Stimulated activated CD8-positive, alpha-beta memory T cell treated with anti-CD3 and anti-CD28 coated beads, Interleukin-12 subunit alpha, Interleukin-12 subunit beta, amount 100 ng/mL, for 4 hours (primary cell): ENCODE measurements around the gene GATAD1.
"Not testable (repeated sequence)": the region's sequence is repeated elsewhere in the genome, so short reads cannot be mapped to it uniquely, and the experiment has no call there.

Experiments
- DNase-seq: peaks from one replicate; pipeline ENCODE4 v3.0.0-alpha.2; 2020; ENCODE audit warnings: low read depth

The GATAD1 gene

GRCh38 chr7:92447345-92448204 is at the start of gene GATAD1:
Gene GATAD1 (plus strand): TSS chr7:92447482. CDS start chr7:92447730, 248 bp downstream.
- peak; percentile 62 for DNase-seq

GRCh38 chr7:92397542-92397941 is 49.7 kb upstream of the GATAD1 start:
- DNase-seq: no peak

- no peak for DNase-seq
Observed at GRCh38 chr7:92400013-92400412, 47.3 kb upstream of the GATAD1 start.

GRCh38 chr7:92402920-92403759 is 44.1 kb upstream of the GATAD1 start:
- DNase-seq: no peak

- no peak for DNase-seq
Observed at GRCh38 chr7:92403760-92404074, 43.6 kb upstream of the GATAD1 start.

- DNase-seq: peak; percentile 12
Observed at GRCh38 chr7:92404170-92404614, 43.1 kb upstream of the GATAD1 start.

GRCh38 chr7:92409357-92409756 is 37.9 kb upstream of the GATAD1 start:
- DNase-seq: no peak

- not testable (repeated sequence) for DNase-seq
Observed at GRCh38 chr7:92410162-92410561, 37.1 kb upstream of the GATAD1 start.

GRCh38 chr7:92412745-92413144 is 34.5 kb upstream of the GATAD1 start:
- DNase-seq: no peak

- DNase-seq: no peak
Observed at GRCh38 chr7:92413550-92413949, 33.7 kb upstream of the GATAD1 start.

GRCh38 chr7:92415225-92415624 is 32.1 kb upstream of the GATAD1 start:
- DNase-seq: no peak

- DNase-seq: no peak
Observed at GRCh38 chr7:92417913-92418312, 29.4 kb upstream of the GATAD1 start.

GRCh38 chr7:92421676-92422435 is 25.4 kb upstream of the GATAD1 start:
- DNase-seq: no peak

GRCh38 chr7:92422926-92423325 is 24.4 kb upstream of the GATAD1 start:
- DNase-seq: no peak

GRCh38 chr7:92423710-92424131 is 23.6 kb upstream of the GATAD1 start:
- DNase-seq: no peak

GRCh38 chr7:92425311-92425947 is 21.9 kb upstream of the GATAD1 start:
- no peak for DNase-seq

GRCh38 chr7:92427193-92427592 is 20.1 kb upstream of the GATAD1 start:
- DNase-seq: no peak

GRCh38 chr7:92432299-92432946 is 14.9 kb upstream of the GATAD1 start:
- DNase-seq: no peak

GRCh38 chr7:92433019-92433418 is 14.3 kb upstream of the GATAD1 start:
- DNase-seq: no peak

- DNase-seq: no peak
Observed at GRCh38 chr7:92435542-92435941, 11.7 kb upstream of the GATAD1 start.
